ENCODE data around the gene RTN3. TPM values are rescaled to one million over a fixed set of nuclear protein-coding genes. Genes with fewer than 3 reads are reported as not detected.

RTN3 gene
- total and polyA plus RNA-seq, 9 of the 15 experiments (the other 6 are each of a cell fraction or from before 2014, with no cell fraction given), result 41.6 to 169 (median 93.5) TPM

GRCh38 chr11:63745304-63746170, 64.2 kb downstream of the RTN3 start (continued):
- TF ChIP-seq HINFP (tag; conservative IDR thresholded peaks at IDR 0.05; ENCODE audit: low read depth) (no peak), ZFP91 (CRISPR knock-in tag; IDR thresholded peaks at IDR 0.05) (no peak), NR4A1 (CRISPR knock-in tag; IDR thresholded peaks at IDR 0.05) (peak; percentile 45; the same call in 1 of the 2 replicates), NR4A1 (tag; IDR thresholded peaks at IDR 0.05) (no peak), PATZ1 (CRISPR knock-in tag; IDR thresholded peaks at IDR 0.05; ENCODE audit: borderline replicate concordance) (no peak), CGGBP1 (CRISPR knock-in tag; IDR thresholded peaks at IDR 0.05) (no peak), ZNF707 (CRISPR knock-in tag; conservative IDR thresholded peaks at IDR 0.05) (no peak), ZNF561 (CRISPR knock-in tag; conservative IDR thresholded peaks at IDR 0.05) (no peak), ZC3H11A (IDR thresholded peaks at IDR 0.05; ENCODE audit: low read depth, low read length) (no peak), SOX6 (IDR thresholded peaks at IDR 0.05) (no peak), EHMT2 (IDR thresholded peaks at IDR 0.05) (no peak), JUN (IDR thresholded peaks at IDR 0.05; ENCODE audit: borderline replicate concordance, low read depth, low read length) (no peak), JUN (CRISPR knock-in tag; IDR thresholded peaks at IDR 0.05; ENCODE audit: borderline replicate concordance) (no peak), CREB3 (tag; conservative IDR thresholded peaks at IDR 0.05; ENCODE audit: low read depth) (no peak), ZNF146 (CRISPR knock-in tag; IDR thresholded peaks at IDR 0.05; ENCODE audit: unreplicated experiment) (no peak), STAT6 (CRISPR knock-in tag; IDR thresholded peaks at IDR 0.05) (no peak), CREM (IDR thresholded peaks at IDR 0.05; ENCODE audit: low read depth) (no peak), NBN (IDR thresholded peaks at IDR 0.05; ENCODE audit: low read depth) (no peak)

All from K562 (cell line).